COLO668 (cell line): ENCODE results near the gene BLVRA.
"Not testable (repeated sequence)": the region's sequence is repeated elsewhere in the genome, so short reads cannot be mapped to it uniquely, and the experiment has no call there.

Experiments
- DNase-seq: peaks from one replicate; lab custom pipeline; 2025; ENCODE audit not compliant: unreplicated experiment; lab: John Stamatoyannopoulos, UW

The BLVRA gene, protein sequence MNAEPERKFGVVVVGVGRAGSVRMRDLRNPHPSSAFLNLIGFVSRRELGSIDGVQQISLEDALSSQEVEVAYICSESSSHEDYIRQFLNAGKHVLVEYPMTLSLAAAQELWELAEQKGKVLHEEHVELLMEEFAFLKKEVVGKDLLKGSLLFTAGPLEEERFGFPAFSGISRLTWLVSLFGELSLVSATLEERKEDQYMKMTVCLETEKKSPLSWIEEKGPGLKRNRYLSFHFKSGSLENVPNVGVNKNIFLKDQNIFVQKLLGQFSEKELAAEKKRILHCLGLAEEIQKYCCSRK

DNA sequence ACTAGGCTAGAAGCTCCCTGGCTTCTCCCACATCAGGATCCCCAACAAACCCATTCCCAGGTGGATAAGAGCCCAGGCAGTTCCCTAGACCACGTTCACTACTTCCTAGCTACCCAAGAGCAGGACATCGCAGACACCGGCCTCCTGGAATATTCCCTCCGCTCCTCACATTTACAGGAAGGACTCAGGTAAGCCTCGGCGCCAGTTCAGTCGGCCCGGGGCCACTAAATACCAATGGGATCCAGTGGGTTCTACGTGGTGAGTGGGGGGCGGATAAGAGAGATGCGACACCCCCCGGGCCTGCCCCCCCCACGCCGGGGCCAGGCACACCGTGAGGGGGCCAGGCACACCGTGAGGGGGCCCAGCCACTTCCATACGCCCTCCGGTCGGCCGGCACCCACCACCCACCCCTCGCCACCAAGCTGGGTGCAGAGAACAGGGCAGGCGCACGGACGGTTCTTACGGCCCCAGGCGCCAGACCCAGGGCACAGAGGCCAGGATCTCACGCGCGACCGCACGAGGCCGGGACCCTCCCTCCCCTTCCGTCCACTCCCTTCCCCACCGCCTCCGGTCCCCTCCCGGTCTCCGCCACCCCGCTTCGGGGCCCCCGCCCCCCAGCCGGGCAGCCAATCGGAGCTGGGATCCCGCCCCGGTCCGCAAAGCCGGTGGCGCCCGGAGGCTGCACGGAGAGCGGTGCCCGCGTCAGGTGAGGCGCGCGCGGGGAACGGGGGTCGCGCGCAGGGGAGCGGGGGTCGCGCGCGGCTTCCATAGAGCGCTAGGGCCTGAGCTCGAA lies at the start of gene BLVRA:
BLVRA (plus strand) TSS at position 652 of the 793 bp plus-strand sequence. CDS start 12,479 bp downstream, outside the sequence.
- peak; percentile 81 for DNase-seq

DNA sequence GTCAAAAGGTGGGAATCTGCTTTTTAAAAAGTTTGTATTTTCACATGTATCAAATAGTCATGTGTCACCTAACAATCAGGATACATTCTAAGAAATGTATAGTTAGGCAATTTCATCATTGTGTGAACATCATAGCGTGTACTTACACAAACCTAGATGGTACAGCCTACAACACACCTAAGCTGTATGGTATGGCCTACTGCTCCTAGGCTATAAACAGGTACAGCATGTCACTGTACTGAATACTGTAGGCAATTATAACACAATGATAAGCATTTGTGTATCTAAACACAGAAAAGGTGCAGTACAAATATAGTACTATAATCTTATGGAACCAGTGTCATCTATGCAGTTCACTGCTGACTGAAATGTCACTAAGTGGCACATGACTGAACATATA lies 47.0 kb upstream of the BLVRA start:
- DNase-seq: no peak

DNA sequence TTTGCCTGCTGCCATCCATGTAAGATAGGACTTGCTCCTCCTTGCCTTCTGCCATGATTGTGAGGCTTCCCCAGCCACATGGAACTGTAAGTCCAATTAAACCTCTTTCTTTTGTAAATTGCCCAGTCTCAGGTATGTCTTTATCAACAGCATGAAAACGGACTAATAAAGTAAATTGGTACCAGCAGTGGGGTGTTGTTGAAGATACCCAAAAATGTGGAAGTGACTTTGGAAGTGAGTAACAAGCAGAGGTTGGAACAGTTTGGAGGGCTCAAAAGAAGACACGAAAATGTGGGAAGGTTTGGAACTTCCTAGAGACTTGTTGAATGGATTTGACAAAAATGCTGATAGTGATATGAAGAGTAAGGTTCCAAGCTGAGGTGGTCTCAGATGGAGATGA lies 42.5 kb upstream of the BLVRA start:
- not testable (repeated sequence) for DNase-seq

DNA sequence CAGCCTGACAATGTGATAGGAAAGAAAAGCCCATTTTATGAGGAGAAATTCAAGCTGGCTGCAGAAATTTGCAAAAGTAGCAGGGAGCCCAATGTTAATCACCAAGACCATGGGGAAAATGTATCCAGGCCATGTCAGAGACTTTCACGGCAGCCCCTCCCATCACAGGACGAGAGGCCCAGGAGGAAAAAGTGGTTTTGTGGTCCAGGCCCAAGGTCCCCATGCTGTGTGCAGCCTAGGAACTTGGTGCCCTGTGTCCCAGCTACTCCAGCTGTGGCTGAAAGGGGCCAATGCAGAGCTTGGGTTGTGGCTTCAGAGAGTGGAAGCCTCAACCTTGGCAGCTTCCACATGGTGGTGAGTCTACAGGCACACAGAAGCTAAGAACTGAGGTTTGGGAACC lies 41.9 kb upstream of the BLVRA start:
- no peak for DNase-seq

DNA sequence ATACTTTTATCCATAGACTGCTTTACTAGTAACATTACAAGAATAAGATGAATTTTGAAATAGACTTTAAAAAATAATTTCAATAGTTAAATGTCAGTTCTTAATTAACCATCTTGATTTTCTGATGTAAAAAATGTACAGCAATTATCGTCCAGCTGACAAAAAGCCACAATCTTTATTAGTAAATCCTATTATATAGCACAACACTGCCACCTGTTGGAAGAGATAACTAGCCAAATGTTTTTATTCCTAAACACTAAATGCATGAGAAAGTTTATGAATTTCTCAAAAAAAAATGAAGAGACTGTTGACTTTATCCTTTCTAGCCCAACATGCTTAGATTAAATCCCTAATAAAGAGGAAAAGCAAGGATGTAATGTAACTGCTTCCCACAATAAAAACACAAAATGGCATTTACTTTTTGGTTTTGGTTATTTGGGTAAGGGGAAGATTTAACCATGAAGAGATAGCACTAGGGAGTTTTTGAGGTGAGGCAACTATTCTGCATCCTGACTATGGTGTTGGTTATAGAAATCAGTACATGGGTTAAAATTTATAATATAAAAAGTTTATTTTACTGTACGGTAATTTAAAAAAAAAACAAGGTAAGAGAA lies 37.2 kb upstream of the BLVRA start:
- no peak for DNase-seq

DNA sequence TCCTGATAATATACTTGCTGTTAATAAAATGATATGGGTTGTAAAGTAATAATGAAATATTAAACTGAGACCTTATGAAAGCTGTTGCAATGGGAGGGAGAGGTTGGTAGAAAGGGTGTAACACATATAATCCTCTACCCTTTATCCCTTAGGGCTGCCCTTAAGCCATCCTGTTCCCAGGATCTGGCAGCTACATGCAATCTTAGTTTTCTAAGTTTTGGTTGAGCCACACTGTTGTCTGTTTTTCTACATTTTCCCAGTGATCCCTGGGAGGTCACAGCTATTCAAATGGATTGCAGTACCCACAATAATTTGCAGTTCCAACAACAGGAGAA lies 35.5 kb upstream of the BLVRA start:
- no peak for DNase-seq

DNA sequence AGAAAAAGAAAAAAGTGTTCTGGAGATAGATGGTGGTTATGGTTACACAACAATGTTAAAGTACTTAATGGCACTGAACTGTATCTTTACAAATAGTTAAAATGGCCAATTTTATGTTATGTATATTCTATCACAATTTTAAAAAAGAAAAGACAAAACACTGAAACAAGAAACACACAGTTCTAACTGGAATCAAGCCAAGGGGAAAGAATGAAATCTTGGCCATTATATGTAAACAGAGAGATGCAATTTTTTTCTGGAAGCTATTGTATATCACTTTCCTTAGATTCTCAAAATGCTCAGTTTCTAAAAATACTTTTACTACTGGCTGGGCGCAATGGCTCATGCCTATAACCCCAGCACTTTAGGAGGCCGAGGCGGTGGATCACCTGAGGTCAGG lies 33.2 kb upstream of the BLVRA start:
- DNase-seq: no peak

DNA sequence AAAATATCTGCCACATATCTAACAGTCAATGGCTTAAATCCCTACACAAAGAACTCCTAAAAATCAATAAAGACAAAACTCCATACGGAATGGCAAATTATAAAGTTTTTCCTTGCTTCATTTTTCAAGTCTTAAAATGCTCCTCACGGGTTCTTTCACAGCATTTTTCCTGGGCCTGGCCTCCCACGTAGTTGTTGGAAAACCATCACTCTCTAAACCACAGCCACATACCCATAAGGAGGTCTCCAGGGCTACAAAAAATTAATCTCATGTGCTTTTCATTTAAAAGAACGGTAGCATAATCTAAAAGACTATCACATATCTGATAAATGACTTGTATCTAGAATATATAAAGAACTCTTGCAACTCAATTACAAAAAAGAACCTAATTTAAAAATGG lies 32.0 kb upstream of the BLVRA start:
- no peak for DNase-seq

DNA sequence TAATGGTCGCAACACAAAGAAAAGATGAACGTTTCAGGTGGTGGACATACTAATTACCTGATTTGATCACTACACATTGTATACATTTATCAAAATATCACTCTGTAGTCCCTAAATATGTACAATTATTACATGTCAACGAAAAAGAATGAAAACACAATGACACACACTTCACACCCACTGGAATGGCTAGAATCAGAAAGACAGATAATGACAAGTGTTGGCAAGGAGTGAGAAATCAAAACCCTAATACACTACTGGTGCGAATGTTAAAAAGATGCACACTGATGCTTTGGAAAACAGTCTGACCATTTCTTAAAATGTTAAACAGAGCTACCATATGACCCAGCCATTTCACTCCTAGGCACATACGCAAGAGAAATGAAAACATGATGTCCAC lies 31.5 kb upstream of the BLVRA start:
- DNase-seq: no peak

DNA sequence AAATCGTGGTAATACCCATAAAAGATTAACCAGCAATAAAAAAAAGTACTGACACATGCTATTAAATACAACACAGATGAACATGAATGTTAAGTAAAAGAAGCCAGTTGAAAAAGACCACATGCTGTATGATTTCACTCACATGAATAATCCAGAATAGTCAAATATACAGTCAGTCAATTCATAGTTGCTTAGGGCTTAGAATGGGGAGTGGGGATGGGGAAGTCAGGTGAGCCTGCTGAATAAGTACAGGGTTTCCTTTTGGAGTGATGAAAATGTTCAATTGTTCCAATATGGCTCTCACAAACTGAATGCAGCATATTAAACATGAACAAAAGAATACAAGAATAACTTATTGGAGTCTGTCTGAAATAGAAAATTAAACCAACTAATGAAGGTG lies 31.0 kb upstream of the BLVRA start:
- DNase-seq: no peak

DNA sequence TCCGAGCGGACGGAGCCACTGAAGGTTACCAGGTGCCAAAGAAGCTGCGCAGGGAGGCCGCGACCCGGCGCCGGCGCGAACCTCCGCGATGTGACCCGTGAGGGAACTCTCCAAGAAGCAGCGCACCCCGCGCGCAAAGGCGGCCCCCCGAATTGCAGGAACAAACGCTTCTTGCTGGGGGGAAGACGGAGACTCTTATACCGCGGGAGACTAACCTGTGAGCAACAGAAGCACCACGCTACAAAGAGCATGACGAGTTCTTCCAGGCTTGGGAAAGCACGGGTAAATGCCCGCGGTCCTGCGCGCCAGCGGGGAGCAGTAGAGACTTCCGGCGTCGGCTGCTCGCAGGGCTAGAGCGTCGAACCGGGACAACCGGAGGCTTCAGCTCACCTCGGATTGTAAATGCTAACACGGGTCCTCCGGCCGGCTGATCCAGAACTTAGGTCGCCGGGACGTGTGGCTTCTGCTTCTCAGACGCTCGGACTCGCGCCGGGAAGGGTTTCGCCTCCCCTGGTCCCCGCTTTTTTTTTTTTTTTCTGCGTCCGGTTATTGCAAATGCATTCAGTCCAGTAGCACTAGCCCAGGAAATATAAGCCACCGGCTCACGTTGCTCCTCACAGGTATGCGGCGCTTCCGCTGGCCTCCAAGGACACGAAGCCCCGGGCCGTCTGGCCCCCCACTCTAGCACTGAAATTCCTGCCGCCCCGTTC lies 29.1 kb upstream of the BLVRA start, which contains the start of gene COA1:
COA1 (minus strand) TSS at position 310 of the 710 bp plus-strand sequence. CDS start 80,909 bp downstream, outside the sequence.
- DNase-seq: peak; percentile 96

DNA sequence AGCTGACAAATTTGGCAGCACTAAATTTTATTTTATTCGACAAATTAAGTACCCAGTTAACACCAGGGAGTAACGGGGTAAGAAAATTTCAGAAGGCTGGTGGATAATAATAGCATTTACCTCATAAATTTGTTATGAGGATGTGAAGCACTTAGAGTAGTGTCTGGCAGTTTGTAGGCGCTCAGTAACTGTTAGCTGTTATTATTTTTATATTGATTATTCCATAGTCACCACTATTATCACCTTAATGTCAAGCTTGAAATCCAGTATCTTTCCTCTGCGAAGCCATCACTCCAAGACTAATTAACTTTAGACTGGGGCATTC lies 28.6 kb upstream of the BLVRA start:
- DNase-seq: no peak

DNA sequence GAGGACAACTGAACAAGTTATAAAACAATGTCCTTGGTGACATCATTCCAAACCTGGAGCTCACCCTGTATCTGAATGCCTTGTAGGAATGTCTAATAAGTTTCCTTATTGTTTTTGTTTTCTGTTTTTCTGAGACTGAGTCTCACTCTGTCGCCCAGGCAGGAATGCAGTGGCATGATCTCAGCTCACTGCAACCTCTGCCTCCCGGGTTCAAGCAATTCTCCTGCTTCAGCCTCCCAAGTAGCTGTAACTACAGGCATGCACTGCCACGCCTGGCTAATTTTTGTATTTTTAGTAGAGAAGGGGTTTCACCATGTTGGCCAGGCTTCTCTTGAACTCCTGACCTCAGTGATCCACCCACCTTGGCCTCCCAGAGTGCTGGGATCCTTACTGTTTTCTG lies 27.0 kb upstream of the BLVRA start:
- not testable (repeated sequence) for DNase-seq

DNA sequence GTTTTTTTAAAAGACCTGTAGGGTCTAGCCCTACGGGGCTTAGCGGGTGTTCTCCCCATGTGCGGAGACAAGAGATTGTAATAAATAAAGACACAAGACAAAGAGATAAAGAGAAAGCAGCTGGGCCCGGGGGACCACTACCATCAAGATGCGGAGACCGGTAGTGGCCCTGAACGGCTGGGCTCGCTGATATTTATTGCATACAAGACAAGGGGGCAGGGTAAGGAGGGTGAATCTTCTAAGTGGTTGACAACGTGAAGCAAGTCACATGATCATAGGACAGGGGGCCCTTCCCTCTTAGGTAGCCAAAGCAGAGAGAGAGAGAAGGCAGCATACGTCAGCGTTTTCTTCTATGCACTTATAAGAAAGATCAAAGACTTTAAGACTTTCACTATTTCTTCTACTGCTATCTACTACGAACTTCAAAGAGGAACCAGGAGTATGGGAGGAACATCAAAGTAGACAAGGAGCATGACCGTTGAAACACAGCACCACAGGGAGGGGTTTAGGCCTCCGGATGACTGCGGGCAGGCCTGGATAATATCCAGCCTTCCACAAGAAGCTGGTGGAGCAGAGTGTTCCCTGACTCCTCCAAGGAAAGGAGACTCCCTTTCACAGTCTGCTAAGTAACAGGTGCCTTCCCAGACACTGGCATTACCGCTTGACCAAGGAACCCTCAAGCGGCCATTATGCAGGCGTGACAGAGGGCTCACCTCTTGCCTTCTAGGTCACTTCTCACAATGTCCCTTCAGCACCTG lies 23.7 kb upstream of the BLVRA start:
- not testable (repeated sequence) for DNase-seq

DNA sequence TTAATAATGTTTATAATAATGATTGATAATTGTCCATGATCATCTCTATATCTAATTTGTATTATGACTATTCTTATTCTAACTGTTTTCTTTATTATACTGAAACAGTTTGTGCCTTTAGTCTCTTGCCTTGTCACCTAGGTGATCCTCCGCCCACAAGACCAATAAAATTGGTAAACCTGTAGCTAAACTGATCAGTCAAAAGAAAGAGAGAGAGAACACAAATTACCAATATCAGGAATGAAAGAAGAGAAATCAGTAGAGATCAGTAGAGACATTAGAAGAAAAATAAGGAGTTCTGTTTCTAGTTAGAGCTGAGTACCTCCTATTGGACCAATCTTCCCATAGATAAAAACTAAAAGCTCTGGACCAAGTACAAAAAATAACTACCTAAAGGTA lies 23.1 kb upstream of the BLVRA start:
- no peak for DNase-seq

DNA sequence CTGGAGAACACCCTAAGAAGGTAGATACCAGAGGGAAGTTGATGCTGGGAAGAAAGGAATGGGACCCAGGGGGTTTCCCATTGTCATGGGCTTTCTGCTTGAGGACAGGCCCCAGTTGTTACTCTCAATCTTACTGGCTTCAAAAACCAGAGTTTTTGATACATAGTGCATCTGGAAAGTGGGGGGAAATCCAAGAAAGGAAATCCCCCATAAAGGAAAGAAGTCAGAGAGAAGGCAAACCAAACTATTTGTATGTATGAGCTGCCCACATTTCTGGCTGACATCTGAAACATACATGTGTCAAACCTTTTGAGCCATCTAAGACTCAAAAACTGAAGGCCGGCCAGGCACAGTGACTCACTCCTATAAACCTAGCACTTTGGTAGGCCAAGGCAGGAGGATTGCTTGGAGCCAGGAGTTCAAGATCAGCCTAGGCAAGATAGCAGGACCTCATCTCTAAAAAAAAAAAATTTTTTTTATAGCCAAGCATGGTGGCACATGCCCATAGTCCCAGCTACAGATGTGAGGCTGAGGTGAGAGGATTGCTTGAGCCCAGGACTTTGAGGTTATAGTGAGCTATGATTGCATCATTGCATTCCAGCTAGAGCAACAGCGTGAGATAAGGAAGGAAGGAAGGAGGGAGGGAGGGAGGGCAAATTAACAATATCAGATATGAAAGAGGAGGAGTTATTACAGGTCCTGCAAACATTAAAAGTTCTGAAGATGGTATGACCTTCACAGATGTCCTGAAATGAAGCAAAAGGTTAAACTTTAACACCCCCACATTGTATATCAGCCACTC lies 22.5 kb upstream of the BLVRA start:
- no peak for DNase-seq

DNA sequence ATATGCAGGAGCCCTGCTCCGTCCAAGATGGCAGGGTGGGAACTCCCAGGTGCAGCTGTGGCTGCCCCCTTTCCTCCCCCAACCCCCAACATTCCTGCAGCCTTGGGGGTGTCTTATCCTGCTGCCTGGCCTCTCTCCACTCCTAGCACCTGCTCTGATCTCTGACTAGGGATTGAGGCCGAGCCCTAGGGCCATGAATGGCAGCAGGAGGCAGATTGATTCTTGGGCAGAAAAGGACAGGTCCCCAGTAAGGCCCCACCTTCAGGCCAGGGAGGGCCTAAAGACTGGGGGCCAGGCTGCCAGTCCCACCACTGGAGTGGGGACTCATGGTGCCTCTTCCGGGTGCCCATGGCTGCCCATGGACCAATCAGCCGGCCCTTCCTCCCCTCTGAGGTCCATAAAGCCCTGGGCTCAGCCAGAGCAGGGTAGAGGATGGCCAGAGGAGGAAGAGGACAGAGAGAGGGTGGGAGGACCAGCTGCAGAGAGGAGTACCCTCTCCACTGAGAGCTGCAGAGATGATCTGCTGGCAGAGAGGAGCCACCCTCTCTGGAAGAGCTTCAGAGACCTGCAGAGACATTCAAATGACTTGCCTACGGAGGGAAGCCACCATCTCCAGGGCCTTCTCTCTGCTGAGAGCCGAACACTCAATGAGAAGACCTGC lies 20.9 kb upstream of the BLVRA start:
- DNase-seq: no peak

DNA sequence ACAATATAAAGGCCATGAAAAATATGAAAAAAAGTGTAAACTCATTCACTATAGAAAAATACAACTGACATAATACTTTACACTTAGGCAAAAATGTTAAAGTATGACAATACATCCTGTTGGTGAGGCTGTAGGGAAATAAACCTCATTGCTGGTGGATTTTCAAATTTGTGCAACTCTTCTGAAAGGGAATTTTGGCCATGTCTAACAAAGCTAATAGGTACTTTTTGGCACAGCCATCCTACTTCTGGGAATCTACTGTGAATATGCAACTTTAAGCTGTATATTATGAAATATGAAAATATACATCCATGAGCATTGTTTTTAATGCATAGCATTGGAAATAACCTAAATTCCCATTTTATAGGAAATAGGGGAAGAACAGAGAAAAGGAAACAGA lies 15.8 kb upstream of the BLVRA start:
- no peak for DNase-seq

DNA sequence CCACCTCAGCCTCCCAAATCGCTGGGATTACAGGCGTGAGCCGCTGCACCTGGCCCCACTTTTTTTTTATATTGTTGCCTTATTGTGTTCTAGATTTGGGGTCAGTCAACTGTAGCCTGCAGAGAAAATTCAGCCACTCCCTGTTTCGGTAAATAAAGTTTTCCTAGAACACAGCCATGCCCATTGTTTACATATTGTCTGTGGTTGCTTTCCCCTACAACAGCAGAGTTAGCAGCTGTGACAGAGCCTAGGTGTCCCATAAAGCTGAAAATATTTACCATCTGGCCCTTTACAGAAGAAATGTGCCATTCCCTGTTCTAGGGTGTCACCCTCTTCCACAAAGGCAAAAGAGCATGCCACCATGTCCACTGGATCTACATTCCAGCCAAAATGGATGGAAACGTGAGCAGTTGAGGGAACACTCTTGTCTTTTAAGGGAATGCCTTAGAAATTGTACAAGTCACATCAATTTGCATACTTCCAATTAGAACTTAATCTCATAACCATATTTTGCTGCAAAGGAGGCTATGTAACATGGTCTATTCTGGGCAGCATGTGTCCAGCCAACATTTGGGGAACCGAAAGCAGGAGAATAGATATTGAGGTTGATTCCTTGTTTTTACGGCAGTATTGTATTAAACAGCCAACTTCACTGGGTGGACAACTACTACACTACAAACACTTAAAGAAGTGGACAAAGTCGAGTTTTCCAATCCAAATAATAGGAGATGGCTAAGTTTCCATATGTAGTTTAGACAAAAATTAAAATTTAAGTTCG lies 11.0 kb upstream of the BLVRA start:
- peak; percentile 70 for DNase-seq
